ENCODE results near the gene TMEM204. TPM values are rescaled to one million over a fixed set of nuclear protein-coding genes. Genes with fewer than 3 reads are reported as not detected.

The TMEM204 gene
- total and polyA plus RNA-seq, 10 of the 15 experiments (the other 5 are each of a cell fraction or from before 2014, with no cell fraction given): 0.05 to 0.30 (median 0.18) TPM; not detected in 7

DNA sequence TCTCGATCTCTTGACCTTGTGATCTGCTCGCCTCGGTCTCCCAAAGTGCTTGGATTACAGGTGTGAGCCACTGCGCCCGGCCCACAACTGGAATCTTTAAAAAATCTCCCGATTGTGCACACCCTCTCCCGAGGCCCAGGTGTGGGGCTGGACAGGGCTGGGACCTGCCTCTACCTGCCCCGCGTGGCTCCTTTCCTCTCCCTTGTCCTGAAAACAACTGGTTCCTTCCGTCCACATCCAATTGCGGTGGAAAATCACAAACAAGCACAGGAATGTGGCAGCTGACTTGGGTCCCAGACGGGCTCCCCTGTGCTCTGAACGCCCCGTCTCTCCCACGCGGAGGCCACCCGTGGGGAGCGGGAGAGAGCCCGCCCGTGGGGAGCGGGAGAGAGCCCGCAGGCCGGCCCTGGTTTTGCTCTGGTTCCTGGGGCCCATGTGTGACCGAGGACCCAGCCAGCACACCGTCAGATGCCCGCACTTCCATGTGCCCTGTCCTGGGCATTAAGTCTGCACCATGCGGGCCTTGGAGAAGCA lies 3.0 kb upstream of the TMEM204 start:
- RAD21 ChIA-PET (ENCODE audit: unreplicated experiment): no interaction called here
- TF ChIP-seq, protein P1, sequence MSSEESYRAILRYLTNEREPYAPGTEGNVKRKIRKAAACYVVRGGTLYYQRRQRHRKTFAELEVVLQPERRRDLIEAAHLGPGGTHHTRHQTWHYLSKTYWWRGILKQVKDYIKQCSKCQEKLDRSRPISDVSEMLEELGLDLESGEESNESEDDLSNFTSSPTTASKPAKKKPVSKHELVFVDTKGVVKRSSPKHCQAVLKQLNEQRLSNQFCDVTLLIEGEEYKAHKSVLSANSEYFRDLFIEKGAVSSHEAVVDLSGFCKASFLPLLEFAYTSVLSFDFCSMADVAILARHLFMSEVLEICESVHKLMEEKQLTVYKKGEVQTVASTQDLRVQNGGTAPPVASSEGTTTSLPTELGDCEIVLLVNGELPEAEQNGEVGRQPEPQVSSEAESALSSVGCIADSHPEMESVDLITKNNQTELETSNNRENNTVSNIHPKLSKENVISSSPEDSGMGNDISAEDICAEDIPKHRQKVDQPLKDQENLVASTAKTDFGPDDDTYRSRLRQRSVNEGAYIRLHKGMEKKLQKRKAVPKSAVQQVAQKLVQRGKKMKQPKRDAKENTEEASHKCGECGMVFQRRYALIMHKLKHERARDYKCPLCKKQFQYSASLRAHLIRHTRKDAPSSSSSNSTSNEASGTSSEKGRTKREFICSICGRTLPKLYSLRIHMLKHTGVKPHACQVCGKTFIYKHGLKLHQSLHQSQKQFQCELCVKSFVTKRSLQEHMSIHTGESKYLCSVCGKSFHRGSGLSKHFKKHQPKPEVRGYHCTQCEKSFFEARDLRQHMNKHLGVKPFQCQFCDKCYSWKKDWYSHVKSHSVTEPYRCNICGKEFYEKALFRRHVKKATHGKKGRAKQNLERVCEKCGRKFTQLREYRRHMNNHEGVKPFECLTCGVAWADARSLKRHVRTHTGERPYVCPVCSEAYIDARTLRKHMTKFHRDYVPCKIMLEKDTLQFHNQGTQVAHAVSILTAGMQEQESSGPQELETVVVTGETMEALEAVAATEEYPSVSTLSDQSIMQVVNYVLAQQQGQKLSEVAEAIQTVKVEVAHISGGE (CRISPR knock-in tag; IDR thresholded peaks at IDR 0.05): no peak
- TF ChIP-seq, protein P2, sequence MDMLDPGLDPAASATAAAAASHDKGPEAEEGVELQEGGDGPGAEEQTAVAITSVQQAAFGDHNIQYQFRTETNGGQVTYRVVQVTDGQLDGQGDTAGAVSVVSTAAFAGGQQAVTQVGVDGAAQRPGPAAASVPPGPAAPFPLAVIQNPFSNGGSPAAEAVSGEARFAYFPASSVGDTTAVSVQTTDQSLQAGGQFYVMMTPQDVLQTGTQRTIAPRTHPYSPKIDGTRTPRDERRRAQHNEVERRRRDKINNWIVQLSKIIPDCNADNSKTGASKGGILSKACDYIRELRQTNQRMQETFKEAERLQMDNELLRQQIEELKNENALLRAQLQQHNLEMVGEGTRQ (IDR thresholded peaks at IDR 0.05; ENCODE audit: borderline replicate concordance, low read depth, low read length): no peak
- TF ChIP-seq TCF12 (IDR thresholded peaks at IDR 0.05; ENCODE audit: low read depth, low read length) (no peak), SREBF1 (IDR thresholded peaks at IDR 0.05; ENCODE audit: low read length) (no peak), NFXL1 (IDR thresholded peaks at IDR 0.05; ENCODE audit: borderline replicate concordance) (no peak), POU2F2 (IDR thresholded peaks at IDR 0.05; ENCODE audit: borderline replicate concordance, low read depth, low read length) (no peak), TCF3 (IDR thresholded peaks at IDR 0.05; ENCODE audit: borderline replicate concordance, insufficient read depth, low read depth, low read length) (no peak), SIX5 (IDR thresholded peaks at IDR 0.05; ENCODE audit: low read depth, low read length, severe bottlenecking) (no peak), ZSCAN29 (IDR thresholded peaks at IDR 0.05) (no peak)
- TF ChIP-seq, protein P3, sequence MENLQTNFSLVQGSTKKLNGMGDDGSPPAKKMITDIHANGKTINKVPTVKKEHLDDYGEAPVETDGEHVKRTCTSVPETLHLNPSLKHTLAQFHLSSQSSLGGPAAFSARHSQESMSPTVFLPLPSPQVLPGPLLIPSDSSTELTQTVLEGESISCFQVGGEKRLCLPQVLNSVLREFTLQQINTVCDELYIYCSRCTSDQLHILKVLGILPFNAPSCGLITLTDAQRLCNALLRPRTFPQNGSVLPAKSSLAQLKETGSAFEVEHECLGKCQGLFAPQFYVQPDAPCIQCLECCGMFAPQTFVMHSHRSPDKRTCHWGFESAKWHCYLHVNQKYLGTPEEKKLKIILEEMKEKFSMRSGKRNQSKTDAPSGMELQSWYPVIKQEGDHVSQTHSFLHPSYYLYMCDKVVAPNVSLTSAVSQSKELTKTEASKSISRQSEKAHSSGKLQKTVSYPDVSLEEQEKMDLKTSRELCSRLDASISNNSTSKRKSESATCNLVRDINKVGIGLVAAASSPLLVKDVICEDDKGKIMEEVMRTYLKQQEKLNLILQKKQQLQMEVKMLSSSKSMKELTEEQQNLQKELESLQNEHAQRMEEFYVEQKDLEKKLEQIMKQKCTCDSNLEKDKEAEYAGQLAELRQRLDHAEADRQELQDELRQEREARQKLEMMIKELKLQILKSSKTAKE (IDR thresholded peaks at IDR 0.05; ENCODE audit: low read depth, poor library complexity, severe bottlenecking): no peak
- TF ChIP-seq, protein P4, sequence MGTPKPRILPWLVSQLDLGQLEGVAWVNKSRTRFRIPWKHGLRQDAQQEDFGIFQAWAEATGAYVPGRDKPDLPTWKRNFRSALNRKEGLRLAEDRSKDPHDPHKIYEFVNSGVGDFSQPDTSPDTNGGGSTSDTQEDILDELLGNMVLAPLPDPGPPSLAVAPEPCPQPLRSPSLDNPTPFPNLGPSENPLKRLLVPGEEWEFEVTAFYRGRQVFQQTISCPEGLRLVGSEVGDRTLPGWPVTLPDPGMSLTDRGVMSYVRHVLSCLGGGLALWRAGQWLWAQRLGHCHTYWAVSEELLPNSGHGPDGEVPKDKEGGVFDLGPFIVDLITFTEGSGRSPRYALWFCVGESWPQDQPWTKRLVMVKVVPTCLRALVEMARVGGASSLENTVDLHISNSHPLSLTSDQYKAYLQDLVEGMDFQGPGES (IDR thresholded peaks at IDR 0.05): no peak
- TF ChIP-seq, protein P5, sequence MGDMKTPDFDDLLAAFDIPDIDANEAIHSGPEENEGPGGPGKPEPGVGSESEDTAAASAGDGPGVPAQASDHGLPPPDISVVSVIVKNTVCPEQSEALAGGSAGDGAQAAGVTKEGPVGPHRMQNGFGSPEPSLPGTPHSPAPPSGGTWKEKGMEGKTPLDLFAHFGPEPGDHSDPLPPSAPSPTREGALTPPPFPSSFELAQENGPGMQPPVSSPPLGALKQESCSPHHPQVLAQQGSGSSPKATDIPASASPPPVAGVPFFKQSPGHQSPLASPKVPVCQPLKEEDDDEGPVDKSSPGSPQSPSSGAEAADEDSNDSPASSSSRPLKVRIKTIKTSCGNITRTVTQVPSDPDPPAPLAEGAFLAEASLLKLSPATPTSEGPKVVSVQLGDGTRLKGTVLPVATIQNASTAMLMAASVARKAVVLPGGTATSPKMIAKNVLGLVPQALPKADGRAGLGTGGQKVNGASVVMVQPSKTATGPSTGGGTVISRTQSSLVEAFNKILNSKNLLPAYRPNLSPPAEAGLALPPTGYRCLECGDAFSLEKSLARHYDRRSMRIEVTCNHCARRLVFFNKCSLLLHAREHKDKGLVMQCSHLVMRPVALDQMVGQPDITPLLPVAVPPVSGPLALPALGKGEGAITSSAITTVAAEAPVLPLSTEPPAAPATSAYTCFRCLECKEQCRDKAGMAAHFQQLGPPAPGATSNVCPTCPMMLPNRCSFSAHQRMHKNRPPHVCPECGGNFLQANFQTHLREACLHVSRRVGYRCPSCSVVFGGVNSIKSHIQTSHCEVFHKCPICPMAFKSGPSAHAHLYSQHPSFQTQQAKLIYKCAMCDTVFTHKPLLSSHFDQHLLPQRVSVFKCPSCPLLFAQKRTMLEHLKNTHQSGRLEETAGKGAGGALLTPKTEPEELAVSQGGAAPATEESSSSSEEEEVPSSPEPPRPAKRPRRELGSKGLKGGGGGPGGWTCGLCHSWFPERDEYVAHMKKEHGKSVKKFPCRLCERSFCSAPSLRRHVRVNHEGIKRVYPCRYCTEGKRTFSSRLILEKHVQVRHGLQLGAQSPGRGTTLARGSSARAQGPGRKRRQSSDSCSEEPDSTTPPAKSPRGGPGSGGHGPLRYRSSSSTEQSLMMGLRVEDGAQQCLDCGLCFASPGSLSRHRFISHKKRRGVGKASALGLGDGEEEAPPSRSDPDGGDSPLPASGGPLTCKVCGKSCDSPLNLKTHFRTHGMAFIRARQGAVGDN (IDR thresholded peaks at IDR 0.05): no peak

More for the DNA sequence above, 3.0 kb upstream of the TMEM204 start:
- ATAC-seq (no peak), FAIRE-seq (no peak), DNase-seq (ENCODE audit: low read depth, low spot score) (no peak)
- H3K4me2 ChIP-seq (ENCODE audit: control insufficient read depth, insufficient read depth): no peak overlapping the region
- no peaks in the 10 kb centered on the region for H3K9me3 ChIP-seq (replicated peaks; ENCODE audit: control insufficient read depth, insufficient read depth, low read length)
- no peak overlapping the region for H2AFZ ChIP-seq (ENCODE audit: control insufficient read depth, low read depth, low read length)
- WGBS (ENCODE audit: insufficient coverage, insufficient replicate concordance, low lambda C conversion rate, missing lambda C conversion rate): 75% methylated on average over 27 of the region's 27 CpGs
- ChIA-PET SMC1A (ENCODE audit: uncharacterized antibody, unreplicated experiment) (no interaction called here), CTCF (no interaction called here), POLR2A (no interaction called here)
- no peak overlapping the region for H3K4me3 ChIP-seq
- H3K9ac ChIP-seq (ENCODE audit: control insufficient read depth, insufficient read depth, low read length): no peak overlapping the region
- no peaks in the 10 kb centered on the region for H3K4me1 ChIP-seq (ENCODE audit: control insufficient read depth, insufficient read depth, low read length)
- H4K20me1 ChIP-seq (ENCODE audit: control insufficient read depth, insufficient read depth): no peaks in the 10 kb centered on the region
- intact Hi-C loops (cut with micrococcal nuclease; ENCODE audit: unreplicated experiment) (no loop called here), in situ Hi-C loops (cut with MboI) (no loop called here)
- BruUV-seq (replicated peaks): no TSS peak
- H3K27ac ChIP-seq (ENCODE audit: control insufficient read depth, insufficient read depth): no peak overlapping the region
- H3K79me2 ChIP-seq (ENCODE audit: control insufficient read depth, insufficient read depth, low read length): no peaks in the 10 kb centered on the region
- no peaks in the 10 kb centered on the region for H3K36me3 ChIP-seq (ENCODE audit: control insufficient read depth in 2 of 2, insufficient read depth in 2 of 2, low read length in 1 of 2)
- no peaks in the 10 kb centered on the region; a peak in 2 of 4 replicates for H3K27me3 ChIP-seq (replicated peaks in 1 of 2; ENCODE audit: control insufficient read depth in 2 of 2, insufficient read depth in 2 of 2, low read length in 1 of 2)
